GM12875 (cell line): ENCODE results near the gene DYRK3.

ENCODE experiments used
- H3K4me3 ChIP-seq: one replicate; pipeline ENCODE4 v1.5.1; 2011; ENCODE audit warnings: low read depth, low read length, control low read depth
- CTCF ChIP-seq: IDR thresholded peaks from 2 replicates; pipeline ENCODE4 v1.5.1; 2011; ENCODE audit warnings: low read depth, mild to moderate bottlenecking, control low read depth, inconsistent platforms, low read length, moderate library complexity, borderline replicate concordance; ENCODE audit not compliant: insufficient read depth

The DYRK3 gene

DNA sequence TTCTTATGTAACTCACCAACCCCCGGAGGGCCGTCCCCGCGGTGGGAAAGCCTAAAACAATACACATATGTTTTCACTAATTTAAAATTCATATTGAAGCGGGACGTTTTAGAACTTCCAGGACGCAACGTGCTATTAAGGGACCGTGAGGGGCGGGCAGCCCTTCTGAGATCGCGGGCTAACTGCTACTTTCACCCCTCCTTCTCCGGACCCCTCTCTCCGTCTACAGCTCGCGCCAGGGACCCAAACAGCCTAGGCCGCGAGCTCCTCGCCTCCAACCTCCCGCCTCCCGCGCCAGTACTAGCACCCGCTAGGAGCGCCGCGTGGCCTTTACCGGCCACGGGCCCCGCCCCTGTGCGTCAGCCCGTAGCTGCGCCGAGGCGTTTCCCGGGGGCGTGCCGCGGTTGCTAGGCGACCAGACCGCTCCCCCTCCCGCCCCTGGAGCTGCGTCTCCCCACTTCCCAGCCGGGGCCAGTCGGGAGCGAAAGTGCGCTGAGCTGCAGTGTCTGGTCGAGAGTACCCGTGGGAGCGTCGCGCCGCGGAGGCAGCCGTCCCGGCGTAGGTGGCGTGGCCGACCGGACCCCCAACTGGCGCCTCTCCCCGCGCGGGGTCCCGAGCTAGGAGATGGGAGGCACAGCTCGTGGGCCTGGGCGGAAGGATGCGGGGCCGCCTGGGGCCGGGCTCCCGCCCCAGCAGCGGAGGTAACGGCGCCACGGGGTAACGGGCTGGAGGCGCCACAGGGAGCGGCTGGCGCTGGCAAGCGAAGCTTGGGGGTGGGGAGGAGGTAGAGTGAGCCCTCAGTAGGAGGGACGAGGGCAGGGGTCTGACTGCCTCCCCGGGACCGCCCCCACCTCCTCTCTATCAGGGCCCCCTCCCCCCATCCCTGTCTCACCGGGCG, at the start of gene DYRK3:
Gene DYRK3, plus strand, starts transcription at position 457 of the 898 bp plus-strand sequence. Its CDS starts 168 bp downstream, at position 625.
- TF ChIP-seq CTCF, result no peak
- peak within 1 kb of the TSS; percentile 95 for H3K4me3 ChIP-seq

- no peak for TF ChIP-seq CTCF
- no peak overlapping the region for H3K4me3 ChIP-seq
These were observed 48.6 kb upstream of the DYRK3 start for GRCh38 chr1:206586501-206587445.

- TF ChIP-seq CTCF, result no peak
- H3K4me3 ChIP-seq, result no peak overlapping the region
These were observed 47.4 kb upstream of the DYRK3 start for GRCh38 chr1:206587904-206588303.

- no peak overlapping the region for H3K4me3 ChIP-seq
- no peak for TF ChIP-seq CTCF
These were observed 46.8 kb upstream of the DYRK3 start for GRCh38 chr1:206588492-206588891.

- H3K4me3 ChIP-seq, result no peak overlapping the region
- no peak for TF ChIP-seq CTCF
These were observed 46.1 kb upstream of the DYRK3 start for GRCh38 chr1:206589206-206589605.

DNA sequence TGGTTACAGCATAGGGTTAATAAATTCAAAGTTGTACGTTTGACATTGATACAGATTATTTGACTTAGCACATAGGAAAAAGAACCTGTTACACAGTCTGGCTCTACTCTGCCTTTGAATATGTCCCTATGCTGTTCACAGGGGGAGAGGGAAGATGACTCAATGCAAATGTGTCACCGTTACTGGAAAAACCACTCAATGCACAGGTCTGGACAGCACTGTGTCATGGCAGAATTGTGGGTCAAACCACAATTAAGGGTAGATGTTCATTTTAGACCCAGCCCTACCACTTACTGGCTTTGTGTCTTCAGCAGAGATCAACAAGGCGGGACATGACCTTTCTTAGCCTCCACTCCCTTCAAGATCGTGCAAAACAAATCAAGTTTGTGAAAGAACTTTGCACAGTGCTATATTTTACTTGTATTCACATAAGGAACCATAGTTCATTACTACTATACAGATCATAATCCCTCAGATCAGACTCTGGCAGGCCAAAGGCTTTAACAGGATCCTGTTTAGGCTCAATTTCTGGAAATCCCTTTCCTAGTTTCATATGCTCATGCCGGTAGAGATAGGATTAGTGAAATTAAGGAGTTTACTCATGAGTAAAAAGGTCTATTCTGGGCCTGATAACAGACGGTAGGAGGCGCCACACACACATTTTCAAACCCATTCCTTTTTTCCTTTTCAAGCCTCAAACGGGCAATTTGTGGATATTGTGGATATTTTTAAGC, 45.1 kb upstream of the DYRK3 start:
- TF ChIP-seq CTCF, result peak; percentile 49; the same call in 1 of the 2 replicates
- no peak overlapping the region for H3K4me3 ChIP-seq
